ENCODE results near the gene SREBF2.

SREBF2 gene

GRCh38 chr22:41949297-41949965 is 116.5 kb downstream of the SREBF2 start:
- no peak for DNase-seq

- no peak for DNase-seq
Measured at GRCh38 chr22:41951898-41952474, 119.1 kb downstream of the SREBF2 start, which contains the start of gene SMIM45. Gene SMIM45, plus strand, starts transcription at chr22:41952150.

GRCh38 chr22:41952713-41953112 is 119.8 kb downstream of the SREBF2 start:
- no peak for DNase-seq
